Neural progenitor cell (in vitro differentiated cells): ENCODE results near the gene SLC43A3.

Source experiments
- CTCF ChIP-seq: fragments of 200-600 bp; sonication (generic); IDR thresholded peaks from 2 replicates; pipeline ENCODE4 v1.5.1; 2017; ENCODE audit warnings: antibody characterized with exemption, mild to moderate bottlenecking
- EZH2 ChIP-seq: fragments of 200-600 bp; sonication (generic); IDR thresholded peaks from 2 replicates; pipeline ENCODE4 v1.6.1; 2017; ENCODE audit warnings: antibody characterized with exemption, mild to moderate bottlenecking, moderate library complexity

GRCh38 chr11:57473285-57473841, 46.4 kb upstream of the SLC43A3 start:
- TF ChIP-seq CTCF: no peak
- no peak for TF ChIP-seq EZH2
